NB4 (cell line): ENCODE results near the gene DSG3.

Source experiments
- MYC ChIP-seq: IDR thresholded peaks from 2 replicates; pipeline ENCODE4 v1.6.1; 2011; ENCODE audit warnings: low read depth, low read length
- TF ChIP-seq, protein P1 (sequence below): IDR thresholded peaks from 2 replicates; pipeline ENCODE4 v1.6.1; 2011; ENCODE audit warnings: low read depth, low read length
- TF ChIP-seq, protein P2 (sequence below): IDR thresholded peaks from one replicate; pipeline ENCODE4 v1.5.1; 2012; ENCODE audit warnings: low read depth, low read length

- no peak for TF ChIP-seq MYC
- TF ChIP-seq, protein P1, sequence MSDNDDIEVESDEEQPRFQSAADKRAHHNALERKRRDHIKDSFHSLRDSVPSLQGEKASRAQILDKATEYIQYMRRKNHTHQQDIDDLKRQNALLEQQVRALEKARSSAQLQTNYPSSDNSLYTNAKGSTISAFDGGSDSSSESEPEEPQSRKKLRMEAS: no peak
- TF ChIP-seq, protein P2, sequence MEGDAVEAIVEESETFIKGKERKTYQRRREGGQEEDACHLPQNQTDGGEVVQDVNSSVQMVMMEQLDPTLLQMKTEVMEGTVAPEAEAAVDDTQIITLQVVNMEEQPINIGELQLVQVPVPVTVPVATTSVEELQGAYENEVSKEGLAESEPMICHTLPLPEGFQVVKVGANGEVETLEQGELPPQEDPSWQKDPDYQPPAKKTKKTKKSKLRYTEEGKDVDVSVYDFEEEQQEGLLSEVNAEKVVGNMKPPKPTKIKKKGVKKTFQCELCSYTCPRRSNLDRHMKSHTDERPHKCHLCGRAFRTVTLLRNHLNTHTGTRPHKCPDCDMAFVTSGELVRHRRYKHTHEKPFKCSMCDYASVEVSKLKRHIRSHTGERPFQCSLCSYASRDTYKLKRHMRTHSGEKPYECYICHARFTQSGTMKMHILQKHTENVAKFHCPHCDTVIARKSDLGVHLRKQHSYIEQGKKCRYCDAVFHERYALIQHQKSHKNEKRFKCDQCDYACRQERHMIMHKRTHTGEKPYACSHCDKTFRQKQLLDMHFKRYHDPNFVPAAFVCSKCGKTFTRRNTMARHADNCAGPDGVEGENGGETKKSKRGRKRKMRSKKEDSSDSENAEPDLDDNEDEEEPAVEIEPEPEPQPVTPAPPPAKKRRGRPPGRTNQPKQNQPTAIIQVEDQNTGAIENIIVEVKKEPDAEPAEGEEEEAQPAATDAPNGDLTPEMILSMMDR: no peak
Observed at GRCh38 chr18:31398191-31398590, 49.4 kb upstream of the DSG3 start.
